NCI-H1417 (cell line): Measurements from ENCODE around the gene AFG1L.

Experiments used
- DNase-seq, 3 experiments: peaks; one replicate each; lab custom pipeline; 2025; lab: John Stamatoyannopoulos, UW

Gene AFG1L

GRCh38 chr6:108574457-108575141, 279.7 kb downstream of the AFG1L start:
- DNase-seq, result no peak
